ENCODE data around the gene PHF21A. TPM values are rescaled to one million over a fixed set of nuclear protein-coding genes. Genes with fewer than 3 reads are reported as not detected.
A peak's percentile ranks its signal among the peaks of the same experiment; 100 is the strongest.

The PHF21A gene
- total and polyA plus RNA-seq, 2 of the 8 experiments (the other 6 are each of a cell fraction or from before 2014, with no cell fraction given), result 17.6 to 40.3 TPM

DNA sequence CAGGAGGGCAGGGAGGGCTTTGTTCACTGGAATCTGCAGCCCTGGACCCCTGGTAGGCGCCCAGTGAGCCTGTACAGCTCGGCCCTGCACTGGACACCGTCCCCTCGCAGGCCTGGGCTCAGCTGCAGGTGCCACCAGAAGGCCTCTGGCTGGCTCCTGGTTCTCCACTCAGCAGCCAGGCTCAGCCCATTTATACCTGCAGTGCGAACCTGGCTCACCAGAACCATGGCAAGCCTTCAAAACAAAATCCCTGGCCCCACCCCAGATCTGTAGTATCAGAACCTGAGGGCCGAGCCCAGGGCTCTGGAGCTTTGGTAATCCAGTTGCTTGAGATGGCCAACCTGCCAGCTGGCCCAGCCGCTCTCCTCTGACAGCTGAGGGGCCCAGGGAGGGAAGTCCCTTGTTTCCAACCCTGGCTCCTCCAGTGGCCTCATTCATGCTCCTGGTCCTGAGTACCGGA is 213.3 kb downstream of the PHF21A start:
- Histone ChIP-seq H2AFZ (ENCODE audit: low read length) (no peak overlapping the region), H3K4me3 (ENCODE audit: extremely low read depth in 1 of 4, insufficient read depth in 2 of 4, low read depth in 3 of 4, low read length in 4 of 4) (no peak overlapping the region), H4K20me1 (replicated peaks in 1 of 2; ENCODE audit: control insufficient read depth in 1 of 2, insufficient read depth in 2 of 2, low read length in 2 of 2) (peaks cover 0 to 17% of the 10 kb centered on the region in 2 experiments), H2AK5ac (ENCODE audit: low read depth, low read length) (no peak overlapping the region), H3K23ac (ENCODE audit: insufficient read length) (no peak overlapping the region), H3K56ac (replicated peaks; ENCODE audit: insufficient read length, low read depth, low read length) (no peak overlapping the region), H3K18ac (ENCODE audit: extremely low read depth, low read length) (no peak overlapping the region), H4K8ac (ENCODE audit: extremely low read depth, insufficient read depth, low read length) (peak overlapping the region; percentile 25; the same call in 1 of the 2 replicates), H2BK12ac (ENCODE audit: low read depth, low read length) (no peak overlapping the region), H3K4ac (replicated peaks; ENCODE audit: insufficient read length, low read depth, low read length) (no peak overlapping the region), H3K79me2 (ENCODE audit: control insufficient read depth in 1 of 2, insufficient read depth in 2 of 2, low read length in 2 of 2) (no peaks in the 10 kb centered on the region), H3K36me3 (ENCODE audit: control insufficient read depth in 2 of 4, insufficient read depth in 4 of 4, low read length in 3 of 4) (peaks cover 6 to 19% (median 14%) of the 10 kb centered on the region in 4 experiments; a peak in 6 of 8 replicates), H2BK15ac (ENCODE audit: low read length) (no peak overlapping the region), H3K4me1 (replicated peaks in 1 of 4; ENCODE audit: control insufficient read depth in 3 of 4, insufficient read depth in 4 of 4, low read length in 3 of 4) (no peaks in the 10 kb centered on the region; a peak in 1 of 7 replicates), H3K79me1 (ENCODE audit: low read depth, low read length) (no peaks in the 10 kb centered on the region), H2BK120ac (replicated peaks; ENCODE audit: low read depth, low read length) (no peak overlapping the region), H3K14ac (ENCODE audit: insufficient read length) (no peak overlapping the region), H3K23me2 (ENCODE audit: low read depth, low read length) (0 out of 2 replicates have a peak, but pooled peaks cover 2% of the 10 kb centered on the region), H3K27ac (ENCODE audit: low read depth, low read length) (no peak overlapping the region), H3K9me3 (ENCODE audit: insufficient read depth in 2 of 2, low read depth in 1 of 2, low read length in 1 of 2) (no peaks in the 10 kb centered on the region), H2BK5ac (ENCODE audit: low read depth, low read length) (no peak overlapping the region), H3K9ac (replicated peaks in 1 of 4; ENCODE audit: extremely low read depth in 1 of 4, low read depth in 3 of 4, low read length in 3 of 4) (no peak overlapping the region), H3K27me3 (replicated peaks in 1 of 4; ENCODE audit: control insufficient read depth in 3 of 4, extremely low read depth in 1 of 4, insufficient read depth in 3 of 4, low read length in 3 of 4) (no peaks in the 10 kb centered on the region), H2BK20ac (ENCODE audit: low read length) (no peak overlapping the region), H4K91ac (replicated peaks; ENCODE audit: insufficient read length, low read length) (no peak overlapping the region), H4K5ac (ENCODE audit: insufficient read length, low read depth, low read length) (no peak overlapping the region), H3K4me2 (ENCODE audit: insufficient read depth in 1 of 2, low read depth in 2 of 2, low read length in 2 of 2) (no peak overlapping the region)
- 93% methylated on average over 8 of the region's 8 CpGs; no CpG with 5 or more reads in 1 of the 2 experiments for WGBS, 2 experiments (ENCODE audit: extremely low coverage in 1 of 2, insufficient coverage in 1 of 2, insufficient read length in 1 of 2, insufficient replicate concordance in 2 of 2, low coverage in 1 of 2, low lambda C conversion rate in 2 of 2, missing lambda C conversion rate in 1 of 2)
- FAIRE-seq (no peak), DNase-seq (ENCODE audit: low read depth in 1 of 2, low spot score in 2 of 2) (no peak)
- CTCF ChIA-PET (ENCODE audit: partially characterized antibody), result interaction anchor here (1.4 kb wide), 1 partner anchor 11 kb away, joined by 7 read pairs; no protein-coding TSS in a partner anchor
- POLR2A ChIA-PET (ENCODE audit: partially characterized antibody), result interaction anchor here (0.8 to 6.2 kb wide), 6 partner anchors 9 to 39 kb away, joined by 3 to 36 read pairs (median 4); partner anchors contain the start of gene PEX16
- TF ChIP-seq EGR1 (IDR thresholded peaks at IDR 0.05; ENCODE audit: borderline replicate concordance, low read depth, low read length) (no peak), ATF3 (IDR thresholded peaks at IDR 0.05; ENCODE audit: insufficient read depth, low read depth, low read length) (no peak), MAX (IDR thresholded peaks at IDR 0.05) (no peak), CTBP2 (IDR thresholded peaks at IDR 0.05; ENCODE audit: borderline replicate concordance, insufficient read depth, insufficient read length, low read length) (no peak), GTF2F1 (IDR thresholded peaks at IDR 0.05; ENCODE audit: borderline replicate concordance, low read depth, low read length) (no peak), EP300 (IDR thresholded peaks at IDR 0.05; ENCODE audit: borderline replicate concordance in 1 of 2, low read depth in 2 of 2, low read length in 2 of 2) (no peak), RAD21 (IDR thresholded peaks at IDR 0.05 in 1 of 2, conservative IDR thresholded peaks at IDR 0.05 in 1 of 2; ENCODE audit: low read depth in 2 of 2, low read length in 2 of 2) (no peak), SIX5 (IDR thresholded peaks at IDR 0.05; ENCODE audit: low read depth, low read length) (no peak), TAF7 (optimal IDR thresholded peaks at IDR 0.05; ENCODE audit: borderline replicate concordance, low read depth, low read length) (no peak)
